GM19239 (cell line): ENCODE data around the gene NUDT14.
A peak's percentile ranks its signal among the peaks of the same experiment; 100 is the strongest.

Source experiments
- DNase-seq: peaks from one replicate; pipeline ENCODE4 v3.0.0; 2011; ENCODE audit warnings: low spot score; ENCODE audit not compliant: insufficient read length
- FAIRE-seq: peaks from 2 replicates; lab custom pipeline; 2011; peaks lifted over from hg19 to GRCh38; lab: Jason Lieb, UNC

NUDT14 gene

DNA sequence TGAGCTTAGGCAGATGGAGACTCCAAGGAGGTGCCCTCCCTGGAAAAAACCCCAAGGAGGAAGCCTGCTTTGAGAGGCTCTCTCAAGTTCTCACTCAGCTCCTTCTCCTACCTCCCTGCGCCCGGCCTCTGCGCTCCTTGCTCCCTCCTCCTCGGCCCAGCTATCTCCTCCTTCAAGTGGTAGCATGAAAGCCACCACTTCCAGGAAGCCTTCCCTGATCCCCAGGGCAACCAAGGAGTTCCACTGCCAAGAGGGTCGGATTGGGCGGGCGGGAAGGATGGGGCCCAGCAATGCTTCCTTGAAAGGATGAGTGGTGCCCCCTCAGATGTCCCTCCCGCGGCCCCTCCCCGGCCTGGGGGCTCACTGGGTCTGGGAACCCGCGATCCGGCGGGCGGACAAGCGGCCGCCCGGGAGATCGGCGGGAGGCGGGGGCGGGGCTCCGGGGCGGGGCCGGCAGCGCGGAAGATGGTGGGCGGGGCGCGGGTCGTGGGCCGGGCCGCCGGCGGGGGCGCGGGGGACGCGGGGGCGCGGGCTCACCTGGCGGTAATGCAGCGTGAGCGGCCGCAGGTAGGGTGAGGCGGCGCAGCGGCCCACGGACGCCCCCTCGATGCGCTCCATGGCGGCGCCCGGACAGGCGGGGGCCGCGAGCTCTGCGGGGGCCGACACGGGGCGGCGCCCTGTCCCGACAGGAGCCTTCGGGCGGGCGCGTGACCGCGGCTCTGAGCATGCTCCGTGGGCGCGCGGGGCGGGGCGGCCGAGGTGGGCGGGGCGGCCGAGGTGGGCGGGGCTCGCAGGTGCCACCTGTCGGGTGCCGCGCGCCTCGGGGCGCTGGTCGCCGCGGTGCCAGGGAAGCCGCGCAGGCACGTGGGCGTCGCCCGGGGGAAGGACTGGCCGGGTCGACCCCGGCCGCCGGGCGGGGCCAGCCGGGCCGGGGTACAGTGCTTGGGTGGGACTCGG is at the start of gene NUDT14:
Gene NUDT14, minus strand, starts transcription at position 721 of the 957 bp plus-strand sequence. Its CDS starts 103 bp downstream, at position 618.
- peak; percentile 99 for DNase-seq
- peak; percentile 8 for FAIRE-seq

DNA sequence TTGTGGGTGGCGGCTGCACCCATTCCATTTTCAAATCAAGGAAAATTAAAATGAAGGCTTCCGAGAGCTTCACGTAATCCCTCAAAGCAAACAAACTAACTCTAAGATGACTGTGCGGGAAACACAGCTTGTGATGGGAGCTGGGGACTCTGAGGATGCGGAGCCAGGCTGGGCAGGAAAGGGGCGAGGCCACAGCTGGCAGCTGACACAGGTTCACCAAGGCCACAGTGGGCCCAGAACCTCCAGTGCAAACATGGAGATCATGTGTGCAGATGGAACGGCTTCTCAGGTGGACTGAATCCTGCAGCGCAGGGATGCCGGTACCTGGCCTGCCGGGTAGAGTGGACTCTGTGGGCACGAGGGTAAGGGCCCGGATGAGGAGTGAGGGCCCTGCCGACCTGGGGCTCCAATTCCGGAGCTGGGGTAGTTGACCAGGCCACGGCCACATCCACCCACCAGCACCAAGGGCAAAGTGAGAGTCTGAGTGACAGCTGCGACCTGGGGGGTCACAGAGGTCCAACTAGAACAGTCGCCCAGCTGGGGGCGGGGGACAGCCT is 48.1 kb upstream of the NUDT14 start:
- DNase-seq (no peak), FAIRE-seq (no peak)

DNA sequence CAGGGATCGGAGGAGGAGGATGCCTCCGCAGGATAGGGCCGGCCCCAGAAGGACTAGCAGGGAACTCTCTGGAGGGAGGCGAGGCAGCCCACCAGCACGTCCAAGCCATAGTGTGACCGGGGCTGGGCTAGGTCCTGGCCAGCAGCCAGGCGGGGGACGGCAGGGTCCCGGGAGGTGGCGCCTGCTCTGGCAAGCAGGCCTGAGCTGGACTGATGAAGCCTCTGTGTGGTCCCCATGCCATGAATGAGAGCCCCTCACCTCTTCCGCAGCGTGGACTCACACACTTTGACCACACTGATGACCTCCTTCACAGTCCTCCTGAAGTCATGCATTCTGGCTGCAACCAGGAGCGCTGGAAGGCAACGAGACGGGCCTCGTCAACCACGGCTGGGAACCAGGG is 47.5 kb upstream of the NUDT14 start:
- FAIRE-seq, result no peak
- no peak for DNase-seq

DNA sequence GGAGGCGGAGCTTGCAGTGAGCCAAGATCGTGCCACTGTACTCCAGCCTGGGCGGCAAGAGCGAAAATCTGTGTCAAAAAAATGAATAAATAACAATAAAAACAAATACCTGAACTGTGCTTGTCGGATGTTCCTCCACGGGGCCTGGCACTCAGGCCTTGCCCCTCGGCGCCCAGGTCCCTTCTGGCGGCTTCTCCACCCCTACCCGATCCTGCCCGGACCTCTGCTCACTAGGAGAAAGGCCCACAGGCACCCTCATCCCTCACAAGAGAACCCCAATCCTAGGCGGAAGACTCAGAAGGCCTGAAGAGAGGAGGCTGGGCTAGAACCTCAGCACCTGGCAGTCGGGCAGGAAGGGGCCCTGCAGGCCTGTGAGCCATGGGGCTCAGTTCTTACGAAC is 46.2 kb upstream of the NUDT14 start:
- DNase-seq (no peak), FAIRE-seq (no peak)

DNA sequence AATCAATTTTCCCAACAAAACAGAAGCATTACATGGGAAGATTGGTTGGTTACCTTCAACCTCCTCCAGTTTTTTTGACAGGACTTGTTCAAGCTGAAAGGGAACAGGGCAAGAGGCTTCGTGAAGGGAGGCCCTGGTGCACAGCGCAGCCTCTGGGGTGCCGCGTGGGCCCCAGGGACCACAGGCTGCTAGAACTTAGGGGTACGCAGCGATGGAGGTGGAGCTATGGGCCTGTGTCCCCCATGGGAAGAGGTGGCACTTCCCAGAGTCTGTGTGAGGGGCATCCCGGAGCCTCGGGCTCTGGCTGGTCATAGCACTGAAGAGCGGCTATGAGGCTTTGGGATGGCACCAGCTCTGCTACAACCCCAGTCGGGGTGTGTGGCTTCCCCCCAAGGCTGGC is 45.1 kb upstream of the NUDT14 start:
- no peak for DNase-seq
- no peak for FAIRE-seq

DNA sequence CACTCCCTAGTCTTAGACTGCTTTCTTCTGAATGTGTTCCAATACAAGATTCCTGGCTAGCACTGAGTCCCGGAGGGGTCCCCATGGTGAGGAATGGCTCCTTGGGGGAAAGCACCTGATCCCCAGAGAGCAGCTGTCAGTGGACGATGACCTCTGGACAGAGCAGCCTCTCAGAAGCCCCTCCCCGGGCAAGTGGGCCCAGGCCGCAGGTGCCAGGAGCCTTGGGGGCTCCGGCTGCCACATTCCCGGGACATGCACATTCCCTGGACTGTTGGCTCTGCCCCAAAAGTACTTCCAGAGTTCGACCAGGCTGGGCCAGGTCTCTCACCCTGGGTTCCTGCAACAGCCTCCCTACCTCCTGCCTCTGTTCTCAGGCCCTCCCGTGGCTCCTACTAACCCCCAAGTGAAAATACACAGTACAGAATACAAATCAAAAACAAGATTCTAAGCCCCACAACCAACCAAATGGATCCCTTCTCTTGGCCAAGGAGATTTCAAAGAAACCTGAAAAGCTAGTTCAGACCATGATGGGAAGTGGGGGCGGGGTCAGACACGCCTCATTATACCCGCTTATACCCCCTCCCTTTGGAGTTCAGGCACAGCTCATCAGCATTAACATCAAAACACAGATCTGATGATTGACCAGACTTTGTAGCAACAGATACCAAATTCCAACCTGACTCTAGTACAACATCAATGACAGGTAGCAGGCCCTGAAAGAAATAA is 43.9 kb upstream of the NUDT14 start:
- FAIRE-seq, result no peak
- no peak for DNase-seq

DNA sequence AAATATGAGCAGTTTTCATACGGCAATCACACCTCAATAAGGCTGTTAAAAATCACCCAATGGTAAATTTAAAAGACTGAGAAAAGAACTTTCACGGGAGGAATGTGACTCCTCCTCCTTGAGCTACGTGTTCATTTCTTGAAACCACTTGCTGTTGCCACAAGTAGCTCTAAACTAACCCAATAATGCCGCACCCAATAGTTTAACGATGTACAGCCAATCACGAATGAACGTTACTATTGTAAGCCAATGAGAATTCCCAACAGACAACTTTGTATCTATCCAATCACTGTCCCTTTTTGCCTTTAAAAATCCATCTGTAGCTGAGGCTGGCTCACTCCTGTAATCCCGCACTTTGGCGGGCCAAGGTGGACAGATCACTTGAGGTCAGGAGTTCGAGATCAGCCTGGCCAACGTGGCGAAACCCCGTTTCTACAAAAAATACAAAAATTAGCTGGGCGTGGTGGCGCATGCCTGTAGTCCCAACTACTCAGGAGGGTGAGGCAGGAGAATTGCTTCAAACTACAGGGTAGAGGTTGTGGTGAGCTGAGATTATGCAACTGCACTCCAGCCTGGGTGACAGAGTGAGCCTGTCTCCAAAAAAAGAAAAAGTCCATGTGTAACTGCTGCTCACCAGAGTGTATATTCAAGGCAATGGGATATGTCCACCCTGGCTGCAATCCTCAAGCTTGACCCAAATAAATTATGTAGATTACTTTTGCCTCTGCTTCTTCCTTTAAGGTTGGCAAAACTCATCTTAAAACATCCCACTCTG is 42.8 kb upstream of the NUDT14 start:
- FAIRE-seq (no peak), DNase-seq (no peak)

DNA sequence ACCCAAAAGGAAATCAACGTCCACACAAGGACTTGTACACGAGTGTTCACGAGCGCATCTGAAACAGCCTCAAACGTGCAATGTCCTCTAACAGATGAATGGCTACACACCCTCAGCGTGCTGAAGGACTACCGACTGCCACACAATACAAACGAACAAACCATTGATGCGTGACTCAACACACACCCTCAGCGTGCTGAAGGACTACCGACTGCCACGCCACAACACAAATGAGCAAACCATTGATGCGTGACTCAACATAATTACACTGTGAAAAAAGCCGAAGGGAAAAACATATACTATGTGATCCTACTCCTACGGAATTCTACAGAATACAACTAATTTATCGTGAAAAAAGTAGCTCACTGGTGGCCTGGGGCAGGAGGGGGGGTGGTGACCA is 42.1 kb upstream of the NUDT14 start:
- no peak for FAIRE-seq
- DNase-seq, result no peak

DNA sequence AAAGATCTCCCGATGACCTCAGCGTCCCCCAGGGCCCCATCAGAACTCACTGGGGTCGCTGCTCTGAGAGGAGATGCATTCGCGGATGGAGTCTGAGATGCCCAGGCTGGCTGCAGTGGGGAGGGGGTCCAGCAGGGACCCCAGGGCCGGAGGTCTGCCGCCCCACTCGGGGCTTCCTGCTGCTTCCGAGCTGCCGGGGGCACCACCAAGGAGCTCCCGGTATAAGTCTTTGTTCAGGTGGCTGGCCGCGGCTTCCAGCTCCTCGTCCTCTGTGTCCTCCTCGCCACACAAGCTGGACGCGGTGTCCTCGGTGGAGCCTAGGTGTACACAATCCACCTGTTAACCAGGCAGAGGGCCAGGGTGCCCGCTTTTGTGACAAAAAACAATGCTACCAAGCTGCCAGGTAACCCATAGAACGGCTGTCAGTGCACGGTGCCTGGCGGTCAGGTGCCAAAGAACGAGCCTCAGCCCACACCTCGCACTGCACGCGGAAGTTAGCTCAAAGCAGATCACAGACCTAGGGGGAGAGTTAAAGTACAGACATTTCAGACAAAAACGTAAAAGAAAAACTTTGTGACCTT is 40.6 kb upstream of the NUDT14 start:
- FAIRE-seq, result no peak
- DNase-seq, result no peak

DNA sequence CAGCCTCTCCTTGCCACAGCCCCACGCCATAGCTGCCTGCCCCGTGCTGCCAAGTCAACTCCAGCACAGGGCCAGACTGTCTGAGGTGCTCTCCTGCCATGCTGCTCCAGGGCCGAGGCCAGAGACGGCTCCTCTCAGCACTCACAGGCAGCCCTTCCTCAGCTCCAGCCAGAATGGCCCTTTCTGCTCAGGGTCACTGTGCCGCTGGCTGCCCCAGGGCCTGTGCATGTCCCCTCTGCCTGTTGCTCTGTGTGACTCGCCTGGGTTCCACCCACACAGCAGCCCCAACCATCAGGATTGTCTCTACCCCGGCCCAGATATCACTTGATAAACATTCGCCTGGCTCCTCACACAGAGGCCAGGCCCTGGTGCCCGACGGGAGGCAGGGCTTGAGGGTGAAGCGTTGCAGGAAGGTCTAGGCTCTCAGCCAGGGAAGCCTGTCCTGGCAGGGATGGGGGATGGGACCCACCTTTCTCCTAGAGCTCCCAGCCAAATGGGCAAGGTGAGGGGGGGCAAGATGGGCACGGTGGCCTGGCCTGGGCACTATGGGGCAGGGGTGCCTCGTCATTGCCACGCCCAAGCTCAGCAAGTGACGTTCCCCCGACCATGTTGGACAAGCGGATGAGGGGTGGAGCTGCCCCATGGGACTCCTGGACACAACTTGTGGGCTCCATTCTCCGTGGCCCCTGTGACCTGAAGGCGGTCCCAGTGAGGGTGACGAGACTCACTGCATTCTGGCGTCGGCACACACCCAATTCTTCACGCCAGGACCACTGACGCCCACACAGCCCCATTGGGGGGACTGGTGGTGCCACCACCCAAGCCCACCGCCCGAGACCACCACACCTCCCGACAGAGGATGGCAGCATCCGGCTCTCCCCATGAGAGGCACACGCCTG is 39.8 kb upstream of the NUDT14 start:
- DNase-seq, result no peak
- FAIRE-seq, result no peak

DNA sequence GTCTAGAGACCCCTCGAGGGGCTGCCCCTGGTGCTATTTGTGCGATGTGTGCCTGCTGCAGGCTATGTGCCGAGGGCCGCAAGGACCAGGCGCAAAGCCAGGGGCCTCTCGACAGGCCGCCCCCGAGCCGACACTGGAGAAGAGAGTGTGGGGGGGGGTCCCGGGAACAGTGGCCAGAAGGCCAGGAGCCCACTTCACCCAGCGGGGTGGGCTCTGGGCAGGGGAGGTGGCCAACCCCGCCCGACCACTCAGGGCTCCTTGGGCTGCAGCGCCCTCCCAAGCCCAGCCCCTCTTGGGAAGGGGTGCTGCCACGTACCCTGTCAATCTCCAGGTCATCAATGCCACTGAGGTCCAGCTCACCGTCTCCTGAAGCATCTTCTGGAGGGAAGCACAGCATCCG is 38.6 kb upstream of the NUDT14 start:
- FAIRE-seq (no peak), DNase-seq (no peak)

DNA sequence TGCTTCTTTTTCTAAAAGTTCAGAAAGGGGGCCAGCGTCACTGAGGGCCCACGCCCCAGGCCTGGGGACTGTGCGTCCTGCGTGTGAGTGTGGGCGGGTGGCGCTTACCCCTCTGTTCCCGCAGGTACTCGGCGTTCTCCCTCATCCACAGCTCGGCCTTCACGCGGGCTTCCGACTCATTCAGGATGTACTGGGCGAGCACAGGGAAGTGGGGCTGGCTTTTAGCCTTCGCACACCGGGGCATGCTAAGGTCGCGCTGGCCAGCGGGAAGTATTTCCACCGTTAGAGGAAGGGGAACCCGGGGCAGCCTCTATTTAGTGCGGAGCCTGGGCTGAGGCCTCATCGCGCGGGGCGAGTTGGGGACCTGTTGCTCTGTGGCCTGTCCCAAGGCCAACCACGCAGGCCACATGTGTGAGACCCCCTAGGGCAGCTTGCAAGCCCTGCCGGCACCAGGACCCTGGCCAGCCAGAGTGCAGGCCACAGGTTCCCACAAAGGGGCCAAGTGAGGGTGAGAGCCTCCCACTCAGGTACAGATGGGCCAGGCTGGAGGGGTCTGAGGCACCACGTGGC is 38.0 kb upstream of the NUDT14 start:
- DNase-seq, result no peak
- no peak for FAIRE-seq

DNA sequence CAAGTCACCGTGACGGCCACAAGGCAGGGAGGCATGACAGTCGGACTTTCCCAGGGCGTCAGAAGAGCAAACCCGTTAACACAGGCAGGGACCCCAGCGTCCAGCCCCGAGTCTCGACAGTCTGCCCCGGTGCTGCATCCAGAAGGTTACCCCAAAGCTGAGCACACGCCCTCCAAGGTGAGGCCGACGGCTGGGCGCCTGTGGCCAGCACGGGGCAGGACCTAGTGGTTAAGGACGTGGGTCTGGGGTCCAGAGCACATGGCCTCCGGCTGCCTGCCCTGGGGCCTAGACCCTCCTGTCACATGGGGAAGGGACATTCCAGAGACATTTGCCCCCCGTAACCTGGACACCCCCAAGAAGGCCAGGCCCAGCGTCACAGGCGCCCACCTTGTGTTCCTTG is 37.5 kb upstream of the NUDT14 start:
- DNase-seq, result no peak
- no peak for FAIRE-seq

DNA sequence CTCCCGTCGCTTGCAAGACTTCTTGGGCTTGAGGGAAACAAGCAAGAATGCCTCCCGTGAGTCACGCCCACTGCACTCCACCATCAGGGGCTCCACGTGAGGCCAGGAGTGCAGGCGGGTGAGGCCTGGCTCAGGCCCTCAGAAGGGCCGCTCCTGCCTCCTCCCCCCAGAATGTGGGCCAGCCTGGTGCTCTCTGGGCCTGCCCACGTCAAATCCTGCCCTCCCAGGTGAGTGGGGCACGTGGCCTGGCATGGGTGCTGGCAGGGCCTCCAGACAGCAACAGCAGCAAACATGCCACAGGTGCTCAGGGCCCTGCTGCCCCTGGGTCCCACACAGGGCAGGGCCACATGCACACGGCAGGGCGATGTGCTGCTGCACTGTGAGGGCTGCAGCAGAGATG is 36.7 kb upstream of the NUDT14 start:
- DNase-seq (no peak), FAIRE-seq (no peak)

DNA sequence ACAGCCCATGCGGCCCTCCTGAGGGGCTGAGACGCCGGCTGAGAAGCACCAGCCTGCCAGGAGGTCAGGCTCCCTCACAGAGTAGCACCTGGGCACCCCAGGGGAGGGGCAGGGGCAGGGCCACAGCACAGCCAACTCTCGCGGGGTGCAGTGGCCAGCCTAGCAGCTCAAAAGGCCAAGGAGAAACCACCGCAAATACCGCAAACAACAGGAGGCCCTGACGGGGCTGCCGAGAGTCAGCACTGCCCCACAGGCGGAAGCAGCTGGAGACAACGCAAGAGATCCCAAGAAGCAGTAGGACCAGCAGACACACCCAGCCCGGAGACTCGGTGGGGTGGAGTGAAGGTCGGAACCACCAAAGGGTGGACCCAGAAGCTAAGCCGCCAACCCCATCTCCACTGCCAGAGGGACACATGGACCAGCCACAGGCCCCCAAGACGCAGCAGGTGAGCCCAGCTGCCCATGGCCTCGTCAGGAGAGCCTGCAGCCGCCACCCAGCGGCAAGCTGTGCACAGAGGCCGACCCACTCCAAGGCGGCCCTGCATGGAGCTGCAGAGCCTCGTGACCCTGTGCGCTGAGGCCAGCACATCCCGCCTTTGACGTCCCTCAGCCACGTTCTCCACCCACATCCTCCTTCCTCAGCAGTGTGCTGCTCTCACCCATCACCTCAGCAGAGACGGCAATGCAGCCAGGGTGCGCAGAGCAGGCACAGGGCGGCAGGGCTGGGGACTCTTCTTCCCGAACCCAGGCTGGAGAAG is 35.6 kb upstream of the NUDT14 start:
- FAIRE-seq, result no peak

DNA sequence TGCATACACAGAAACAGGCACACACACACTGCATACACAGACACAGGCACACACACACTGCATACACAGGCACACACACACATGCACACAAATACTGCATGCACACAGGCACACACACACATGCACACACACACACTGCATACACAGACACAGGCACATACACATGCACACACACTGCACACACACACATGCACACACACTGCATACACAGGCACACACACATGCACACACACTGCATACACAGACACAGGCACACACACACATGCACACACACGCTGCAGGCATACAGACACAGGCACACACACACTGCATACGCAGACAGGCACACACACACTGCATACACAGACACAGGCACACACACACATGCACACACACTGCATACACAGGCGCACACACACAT is 34.5 kb upstream of the NUDT14 start:
- no peak for FAIRE-seq
- DNase-seq, result no peak

More for the DNA sequence above, 35.6 kb upstream of the NUDT14 start:
- DNase-seq, result no peak

DNA sequence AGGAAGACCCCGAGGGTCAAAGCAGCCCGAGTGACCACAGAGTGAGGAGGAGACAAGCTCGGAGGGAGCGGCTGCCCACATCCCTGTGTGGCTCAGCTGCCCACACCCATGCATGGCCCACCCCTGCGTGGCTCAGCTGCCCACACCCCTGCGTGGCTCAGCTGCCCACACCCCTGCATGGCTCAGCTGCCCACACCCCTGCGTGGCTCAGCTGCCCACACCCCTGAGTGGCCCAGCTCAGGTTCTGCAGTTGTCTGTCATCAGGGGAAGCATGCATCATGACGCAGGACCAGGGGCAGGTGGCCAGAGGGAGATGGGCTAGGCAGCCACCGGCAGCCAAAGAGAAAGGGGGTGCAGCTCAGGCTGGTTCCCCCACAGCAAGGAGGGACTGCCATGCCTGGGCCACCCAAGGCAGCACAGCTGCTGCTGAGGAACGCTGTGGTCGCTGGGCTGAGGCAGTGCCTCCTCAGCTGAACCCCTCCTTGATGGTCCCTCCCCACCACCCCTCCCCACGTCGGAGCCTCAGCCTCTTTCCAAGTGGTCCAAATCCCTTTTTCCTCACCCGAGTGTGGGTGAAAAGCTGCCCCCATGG is 33.3 kb upstream of the NUDT14 start:
- no peak for DNase-seq
- FAIRE-seq, result no peak

DNA sequence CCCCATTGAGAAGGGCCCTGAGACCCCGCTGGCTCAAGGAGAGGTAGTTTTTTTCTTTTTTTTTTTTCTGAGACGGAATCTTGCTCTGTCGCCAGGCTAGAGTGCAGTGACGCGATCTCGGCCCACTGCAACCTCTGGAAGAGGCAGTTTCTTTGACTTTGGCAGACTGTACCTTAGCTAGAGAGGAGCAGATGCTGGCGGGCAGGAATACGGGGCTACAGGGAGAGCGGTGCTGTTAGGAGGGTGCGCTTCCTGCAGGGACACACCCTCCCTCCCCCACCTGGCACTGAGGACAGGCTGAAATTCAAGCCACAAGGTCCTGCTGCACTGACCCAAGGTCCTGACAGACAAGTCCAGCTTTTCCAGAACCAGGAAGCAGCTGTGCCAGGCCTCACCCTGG is 32.2 kb upstream of the NUDT14 start:
- no peak for DNase-seq
- no peak for FAIRE-seq
